Panc1 (cell line): ENCODE data around the gene CITED4. TPM values are rescaled to one million over a fixed set of nuclear protein-coding genes. Genes with fewer than 3 reads are reported as not detected.

Experiments used
- ATAC-seq: fragments of 200-7000 bp; cut with Tn5 transposase; 2 replicates; pipeline ENCODE4 v1.9.1; 2020; ENCODE audit warnings: mild to moderate bottlenecking, moderate library complexity
- BruUV-seq: library from RNA; stranded (reverse); fragments of 400-500 nt; replicated peaks from 2 replicates; lab custom pipeline; 2021; lab: Mats Ljungman, UMichigan
- CTCF ChIA-PET: fragments of 300-600 bp; sonication (Branson Sonifier 250); formaldehyde crosslinking; loops from one replicate; lab custom pipeline; 2022; ENCODE audit warnings: antibody characterized with exemption; lab: Charles Lee
- POLR2A ChIA-PET: fragments of 300-600 bp; sonication (Branson Sonifier 250); formaldehyde crosslinking; loops from one replicate; lab custom pipeline; 2022; ENCODE audit warnings: antibody characterized with exemption; lab: Charles Lee
- DNase-seq: peaks from one replicate; pipeline ENCODE4 v3.0.0-alpha.2; 2010; ENCODE audit warnings: low read depth, low spot score
- H3K27ac ChIP-seq: 2 replicates; pipeline ENCODE4 v1.5.1; 2011; ENCODE audit warnings: mild to moderate bottlenecking, low read length, inconsistent platforms
- H3K27me3 ChIP-seq: fragments of 200-500 bp; sonication (Bioruptor generic); 2 replicates; pipeline ENCODE4 v1.6.0; 2014; ENCODE audit warnings: low read length, inconsistent platforms; ENCODE audit not compliant: control insufficient read depth, insufficient read depth
- H3K36me3 ChIP-seq: fragments of 200-500 bp; sonication (Bioruptor generic); 2 replicates; pipeline ENCODE4 v1.5.1; 2014; ENCODE audit warnings: inconsistent platforms, mild to moderate bottlenecking, low read length, moderate library complexity; ENCODE audit not compliant: control insufficient read depth, insufficient read depth
- H3K4me1 ChIP-seq: 2 replicates; pipeline ENCODE4 v1.5.1; 2011; ENCODE audit warnings: inconsistent platforms, mild to moderate bottlenecking, low read length, moderate library complexity; ENCODE audit not compliant: control insufficient read depth, insufficient read depth
- H3K4me3 ChIP-seq, 2 experiments: 2 replicates each; pipeline ENCODE4 v1.5.1; 2011 to 2012; ENCODE audit warnings: low read depth in 2 of 2, low read length in 2 of 2, mild to moderate bottlenecking in 2 of 2, inconsistent platforms in 1 of 2, moderate library complexity in 1 of 2
- H3K9me3 ChIP-seq: fragments of 200-500 bp; sonication (Bioruptor generic); 2 replicates; pipeline ENCODE4 v1.5.1; 2014; ENCODE audit warnings: low read depth, mild to moderate bottlenecking, inconsistent platforms, low read length, moderate library complexity; ENCODE audit not compliant: control insufficient read depth, insufficient read depth
- POLR2AphosphoS5 ChIP-seq: IDR thresholded peaks from 2 replicates; pipeline ENCODE4 v1.6.1; 2012; ENCODE audit warnings: mild to moderate bottlenecking, low read depth, low read length, moderate library complexity
- SIN3A ChIP-seq: IDR thresholded peaks from 2 replicates; pipeline ENCODE4 v1.6.1; 2012; ENCODE audit warnings: low read depth, mild to moderate bottlenecking, low read length, moderate library complexity, borderline replicate concordance; ENCODE audit not compliant: insufficient read depth
- TCF7L2 ChIP-seq: IDR thresholded peaks from 2 replicates; pipeline ENCODE4 v1.6.1; 2011; ENCODE audit warnings: mild to moderate bottlenecking, low read depth, low read length, inconsistent platforms
- in situ Hi-C: cut with HindIII; loops from 2 replicates; pipeline ENCODE4 v1.10.0; 2016; ENCODE audit warnings: low sequenced_read_pairs, low pct_unique_long_range_greater_than_20kb
- intact Hi-C: fragments of 100-400 bp; cut with micrococcal nuclease; formaldehyde crosslinking; loops from one replicate; pipeline ENCODE4 v1.10.0; 2022; ENCODE audit not compliant: unreplicated experiment
- total RNA-seq: library from RNA; stranded (reverse); gene quantifications from one replicate; pipeline ENCODE4 v1.2.1, GENCODE V29; 2021; ENCODE audit not compliant: unreplicated experiment
- TF ChIP-seq, protein P1 (sequence below), 2 experiments: IDR thresholded peaks; 2 replicates each; pipeline ENCODE4 v1.6.1; 2011 to 2012; ENCODE audit warnings: low read depth in 2 of 2, control low read depth in 1 of 2, low read length in 1 of 2, mild to moderate bottlenecking in 1 of 2, moderate library complexity in 1 of 2; ENCODE audit not compliant: insufficient read depth in 1 of 2
- TF ChIP-seq, protein P2 (sequence below): fragments of 450-650 bp; IDR thresholded peaks from 2 replicates; pipeline ENCODE4 v1.5.1; 2017; ENCODE audit warnings: mild to moderate bottlenecking

CITED4 gene
- total RNA-seq, 1 experiment from 2014 or later: 145 TPM

DNA sequence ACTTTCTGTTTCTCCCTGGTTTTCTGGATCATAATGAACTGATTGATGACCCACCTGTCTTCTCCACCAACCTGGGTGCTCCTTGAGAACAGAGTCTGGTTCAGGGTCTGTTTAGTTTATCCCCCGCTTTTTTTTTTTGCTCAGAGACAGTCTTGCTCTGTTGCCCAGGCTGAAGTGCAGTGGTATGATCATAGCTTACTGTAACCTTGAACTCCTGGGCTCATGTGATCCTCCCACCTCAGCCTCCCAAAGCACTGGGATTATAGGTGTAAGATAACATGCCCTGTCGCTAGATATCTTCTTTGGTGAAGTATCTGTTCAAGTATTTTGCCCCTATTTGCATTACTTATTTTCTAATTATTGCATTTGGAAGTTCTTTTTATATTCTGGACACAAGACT, 30.2 kb upstream of the CITED4 start:
- in situ Hi-C loops (no loop called here), intact Hi-C loops (no loop called here)
- no TSS peak for BruUV-seq
- no peak for ATAC-seq
- peaks cover 7% of the 10 kb centered on the region; the same call in 1 of the 2 replicates for H3K9me3 ChIP-seq
- no peak for TF ChIP-seq TCF7L2
- TF ChIP-seq POLR2AphosphoS5: no peak
- TF ChIP-seq, protein P1, sequence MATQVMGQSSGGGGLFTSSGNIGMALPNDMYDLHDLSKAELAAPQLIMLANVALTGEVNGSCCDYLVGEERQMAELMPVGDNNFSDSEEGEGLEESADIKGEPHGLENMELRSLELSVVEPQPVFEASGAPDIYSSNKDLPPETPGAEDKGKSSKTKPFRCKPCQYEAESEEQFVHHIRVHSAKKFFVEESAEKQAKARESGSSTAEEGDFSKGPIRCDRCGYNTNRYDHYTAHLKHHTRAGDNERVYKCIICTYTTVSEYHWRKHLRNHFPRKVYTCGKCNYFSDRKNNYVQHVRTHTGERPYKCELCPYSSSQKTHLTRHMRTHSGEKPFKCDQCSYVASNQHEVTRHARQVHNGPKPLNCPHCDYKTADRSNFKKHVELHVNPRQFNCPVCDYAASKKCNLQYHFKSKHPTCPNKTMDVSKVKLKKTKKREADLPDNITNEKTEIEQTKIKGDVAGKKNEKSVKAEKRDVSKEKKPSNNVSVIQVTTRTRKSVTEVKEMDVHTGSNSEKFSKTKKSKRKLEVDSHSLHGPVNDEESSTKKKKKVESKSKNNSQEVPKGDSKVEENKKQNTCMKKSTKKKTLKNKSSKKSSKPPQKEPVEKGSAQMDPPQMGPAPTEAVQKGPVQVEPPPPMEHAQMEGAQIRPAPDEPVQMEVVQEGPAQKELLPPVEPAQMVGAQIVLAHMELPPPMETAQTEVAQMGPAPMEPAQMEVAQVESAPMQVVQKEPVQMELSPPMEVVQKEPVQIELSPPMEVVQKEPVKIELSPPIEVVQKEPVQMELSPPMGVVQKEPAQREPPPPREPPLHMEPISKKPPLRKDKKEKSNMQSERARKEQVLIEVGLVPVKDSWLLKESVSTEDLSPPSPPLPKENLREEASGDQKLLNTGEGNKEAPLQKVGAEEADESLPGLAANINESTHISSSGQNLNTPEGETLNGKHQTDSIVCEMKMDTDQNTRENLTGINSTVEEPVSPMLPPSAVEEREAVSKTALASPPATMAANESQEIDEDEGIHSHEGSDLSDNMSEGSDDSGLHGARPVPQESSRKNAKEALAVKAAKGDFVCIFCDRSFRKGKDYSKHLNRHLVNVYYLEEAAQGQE (IDR thresholded peaks at IDR 0.05; ENCODE audit: insufficient read depth in 1 of 2, low read depth in 2 of 2, low read length in 1 of 2): no peak
- TF ChIP-seq, protein P2, sequence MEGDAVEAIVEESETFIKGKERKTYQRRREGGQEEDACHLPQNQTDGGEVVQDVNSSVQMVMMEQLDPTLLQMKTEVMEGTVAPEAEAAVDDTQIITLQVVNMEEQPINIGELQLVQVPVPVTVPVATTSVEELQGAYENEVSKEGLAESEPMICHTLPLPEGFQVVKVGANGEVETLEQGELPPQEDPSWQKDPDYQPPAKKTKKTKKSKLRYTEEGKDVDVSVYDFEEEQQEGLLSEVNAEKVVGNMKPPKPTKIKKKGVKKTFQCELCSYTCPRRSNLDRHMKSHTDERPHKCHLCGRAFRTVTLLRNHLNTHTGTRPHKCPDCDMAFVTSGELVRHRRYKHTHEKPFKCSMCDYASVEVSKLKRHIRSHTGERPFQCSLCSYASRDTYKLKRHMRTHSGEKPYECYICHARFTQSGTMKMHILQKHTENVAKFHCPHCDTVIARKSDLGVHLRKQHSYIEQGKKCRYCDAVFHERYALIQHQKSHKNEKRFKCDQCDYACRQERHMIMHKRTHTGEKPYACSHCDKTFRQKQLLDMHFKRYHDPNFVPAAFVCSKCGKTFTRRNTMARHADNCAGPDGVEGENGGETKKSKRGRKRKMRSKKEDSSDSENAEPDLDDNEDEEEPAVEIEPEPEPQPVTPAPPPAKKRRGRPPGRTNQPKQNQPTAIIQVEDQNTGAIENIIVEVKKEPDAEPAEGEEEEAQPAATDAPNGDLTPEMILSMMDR: no peak
- TF ChIP-seq SIN3A: no peak
- H3K27me3 ChIP-seq: no peaks in the 10 kb centered on the region
- H3K36me3 ChIP-seq: no peaks in the 10 kb centered on the region
- ChIA-PET CTCF (no interaction called here), POLR2A (interaction anchor here (0.6 kb wide), 2 partner anchors 57 to 292 kb away, joined by 6 to 9 read pairs; no protein-coding TSS in a partner anchor)
- peak overlapping the region; percentile 72 for H3K27ac ChIP-seq
- no peak for DNase-seq
- H3K4me3 ChIP-seq: no peak overlapping the region
- H3K4me1 ChIP-seq: peaks cover 6% of the 10 kb centered on the region; the same call in 1 of the 2 replicates

- BruUV-seq: no TSS peak
- intact Hi-C loops: no loop called here
- no peaks in the 10 kb centered on the region for H3K36me3 ChIP-seq
- ChIA-PET CTCF (interaction anchor here (0.7 kb wide), 1 partner anchor 200 kb away, joined by 6 read pairs; the partner anchor contains the start of gene NFYC), POLR2A (no interaction called here)
- H3K4me1 ChIP-seq: peaks cover 9% of the 10 kb centered on the region; the same call in 1 of the 2 replicates
- ATAC-seq (no peak), DNase-seq (no peak)
- no peak overlapping the region for H3K4me3 ChIP-seq
- peaks cover 7% of the 10 kb centered on the region; the same call in 1 of the 2 replicates for H3K9me3 ChIP-seq
- TF ChIP-seq, protein P1 (IDR thresholded peaks at IDR 0.05; ENCODE audit: insufficient read depth in 1 of 2, low read depth in 2 of 2, low read length in 1 of 2): no peak
- TF ChIP-seq, protein P2: no peak
- in situ Hi-C loops: no loop called here
- no peaks in the 10 kb centered on the region for H3K27me3 ChIP-seq
- H3K27ac ChIP-seq: peak overlapping the region; percentile 44; the same call in 1 of the 2 replicates
Measured at GRCh38 chr1:40890771-40891170, 28.6 kb upstream of the CITED4 start.
